ENCODE results near the gene CRELD1.

GRCh38 chr3:9908286-9908685 lies 25.3 kb upstream of the CRELD1 start:
- TF ChIP-seq, protein P1, sequence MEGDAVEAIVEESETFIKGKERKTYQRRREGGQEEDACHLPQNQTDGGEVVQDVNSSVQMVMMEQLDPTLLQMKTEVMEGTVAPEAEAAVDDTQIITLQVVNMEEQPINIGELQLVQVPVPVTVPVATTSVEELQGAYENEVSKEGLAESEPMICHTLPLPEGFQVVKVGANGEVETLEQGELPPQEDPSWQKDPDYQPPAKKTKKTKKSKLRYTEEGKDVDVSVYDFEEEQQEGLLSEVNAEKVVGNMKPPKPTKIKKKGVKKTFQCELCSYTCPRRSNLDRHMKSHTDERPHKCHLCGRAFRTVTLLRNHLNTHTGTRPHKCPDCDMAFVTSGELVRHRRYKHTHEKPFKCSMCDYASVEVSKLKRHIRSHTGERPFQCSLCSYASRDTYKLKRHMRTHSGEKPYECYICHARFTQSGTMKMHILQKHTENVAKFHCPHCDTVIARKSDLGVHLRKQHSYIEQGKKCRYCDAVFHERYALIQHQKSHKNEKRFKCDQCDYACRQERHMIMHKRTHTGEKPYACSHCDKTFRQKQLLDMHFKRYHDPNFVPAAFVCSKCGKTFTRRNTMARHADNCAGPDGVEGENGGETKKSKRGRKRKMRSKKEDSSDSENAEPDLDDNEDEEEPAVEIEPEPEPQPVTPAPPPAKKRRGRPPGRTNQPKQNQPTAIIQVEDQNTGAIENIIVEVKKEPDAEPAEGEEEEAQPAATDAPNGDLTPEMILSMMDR (IDR thresholded peaks at IDR 0.05), result no peak
- TF ChIP-seq POLR2A (IDR thresholded peaks at IDR 0.05), result no peak
- no peak for TF ChIP-seq EP300 (IDR thresholded peaks at IDR 0.05)
